ENCODE data around the gene SV2B.

DNA sequence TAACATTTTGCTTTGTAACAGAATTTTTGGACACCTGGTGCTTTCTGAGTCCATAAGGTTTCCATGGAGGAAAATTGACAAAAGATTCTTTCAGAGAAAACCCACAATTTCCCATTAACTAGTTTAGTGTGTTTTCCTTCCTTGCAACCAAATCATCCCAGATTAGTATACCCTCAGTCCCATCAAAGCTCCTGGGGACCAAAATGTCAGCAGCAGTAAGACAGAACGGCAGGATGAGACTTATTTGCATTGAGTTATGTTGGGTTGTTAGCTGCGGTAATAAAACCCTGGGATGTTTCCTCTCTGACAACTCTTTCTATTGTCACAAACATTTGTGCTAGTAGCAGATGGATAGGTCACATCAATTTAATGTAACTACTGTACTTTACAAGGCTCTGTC, 45.2 kb upstream of the SV2B start:
- TF ChIP-seq CTCF (IDR thresholded peaks at IDR 0.05) (no peak), EZH2 (IDR thresholded peaks at IDR 0.05; ENCODE audit: borderline replicate concordance, insufficient read depth, low read depth, low read length, poor library complexity, severe bottlenecking) (no peak)

Data from B cell (primary cell).